Activated T-cell treated with anti-CD3 and anti-CD28 coated beads for 24 hours (primary cell): ENCODE measurements around the gene RNF187.

ENCODE experiments used
- DNase-seq: peaks from one replicate; pipeline ENCODE4 v3.0.0-alpha.2; 2020; ENCODE audit warnings: low read depth

RNF187 gene

DNA sequence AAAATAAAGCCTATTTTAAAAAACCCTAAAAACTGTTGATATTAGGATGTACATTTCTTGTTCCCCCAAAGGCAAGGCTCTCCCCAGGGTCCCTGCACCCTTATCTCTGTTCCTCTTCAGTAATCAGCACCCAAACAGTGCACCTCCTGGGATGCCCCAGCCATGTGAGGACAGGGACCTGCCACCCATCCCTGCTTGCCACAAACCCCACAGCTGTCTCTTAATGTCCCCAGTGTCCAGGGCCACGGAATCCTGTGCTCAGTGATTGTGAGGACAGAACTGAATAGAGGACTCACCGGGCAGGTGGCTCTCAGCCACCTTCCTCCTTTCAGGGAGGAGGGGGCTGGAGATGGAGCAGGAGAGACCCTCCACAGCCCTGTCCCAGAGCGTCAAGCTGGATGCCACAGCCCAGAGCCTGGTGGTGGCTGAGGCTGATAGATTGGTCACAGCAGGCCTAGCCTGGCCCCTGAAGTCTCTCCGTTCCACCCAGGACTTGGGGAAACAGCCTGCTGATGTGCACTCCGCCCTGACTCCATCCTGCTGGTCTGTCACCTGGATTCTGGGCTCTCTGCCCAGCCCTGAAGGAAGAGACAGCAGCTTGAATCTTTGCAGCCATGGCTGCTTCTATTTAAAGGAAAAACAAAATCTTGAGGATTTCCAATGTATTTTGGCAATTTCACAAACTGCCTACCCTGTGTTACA lies 23.1 kb downstream of the RNF187 start:
- DNase-seq = no peak

GRCh38 chr1:228510803-228511413 lies 23.7 kb downstream of the RNF187 start:
- DNase-seq = no peak

- no peak for DNase-seq
Observed at GRCh38 chr1:228511546-228512445, 24.6 kb downstream of the RNF187 start.

DNA sequence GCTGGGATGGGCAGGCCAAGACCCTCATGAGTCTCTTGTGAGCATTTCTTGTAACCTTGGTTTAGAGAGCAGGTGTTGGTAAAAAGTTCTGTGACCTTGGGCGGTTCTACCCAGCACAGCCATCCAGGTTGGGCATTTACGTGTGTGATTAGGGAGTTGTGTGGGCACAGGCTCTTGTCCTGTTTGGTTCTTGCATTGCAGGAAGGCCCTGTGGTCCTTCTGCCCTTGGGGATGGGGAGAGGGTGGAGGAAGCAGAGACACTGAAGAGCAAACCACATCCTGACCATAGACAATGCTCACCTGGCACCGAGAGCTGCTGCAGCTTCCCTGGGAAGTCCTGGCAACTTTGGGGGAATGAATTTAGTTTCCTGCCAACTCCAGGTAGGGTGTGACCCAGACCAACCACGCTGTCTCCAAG lies 25.6 kb downstream of the RNF187 start:
- DNase-seq = no peak

GRCh38 chr1:228513236-228513900 lies 26.2 kb downstream of the RNF187 start:
- no peak for DNase-seq

GRCh38 chr1:228514421-228514820 lies 27.2 kb downstream of the RNF187 start:
- DNase-seq = no peak

GRCh38 chr1:228515200-228515834 lies 28.1 kb downstream of the RNF187 start:
- no peak for DNase-seq

GRCh38 chr1:228517655-228518054 lies 30.5 kb downstream of the RNF187 start:
- DNase-seq = no peak

DNA sequence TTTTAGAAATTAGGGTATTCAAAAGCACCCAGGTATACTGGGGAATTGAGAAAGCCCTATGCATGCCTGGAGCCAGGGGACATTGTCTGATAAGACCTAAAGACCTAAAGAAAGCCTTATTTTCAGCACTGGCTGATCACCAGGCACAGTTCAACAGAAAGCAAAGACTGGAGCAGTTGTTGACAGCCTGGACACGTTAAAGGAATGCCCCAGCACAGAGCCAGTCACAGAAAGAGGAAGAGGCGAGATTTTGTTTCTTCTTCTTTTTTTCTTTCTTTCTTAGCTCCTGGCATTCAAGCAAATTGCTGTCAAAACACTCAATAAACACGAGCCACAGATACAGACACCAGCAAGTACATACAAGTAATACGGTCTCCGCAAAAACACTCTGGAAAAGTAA lies 40.4 kb downstream of the RNF187 start:
- no peak for DNase-seq

DNA sequence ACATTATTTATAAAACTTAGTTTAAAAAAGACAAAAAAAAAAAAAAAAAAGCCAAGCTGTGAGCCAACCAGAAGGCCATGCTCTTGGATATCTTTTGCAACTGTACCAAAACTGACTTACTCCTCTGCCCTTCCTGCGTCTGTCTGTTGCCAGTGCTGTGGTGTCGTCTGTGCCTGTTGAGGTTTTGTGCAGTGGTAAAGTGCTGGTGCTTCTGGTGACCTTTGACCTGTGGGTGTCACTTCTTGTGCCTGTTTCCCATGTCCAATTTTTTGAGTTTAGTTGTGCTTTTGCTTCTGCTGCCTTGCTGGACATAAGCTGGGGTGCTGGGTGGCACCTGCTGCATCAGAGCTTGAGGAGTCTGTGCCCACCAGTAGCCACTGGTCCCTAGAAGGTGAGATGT lies 41.4 kb downstream of the RNF187 start:
- DNase-seq = no peak

GRCh38 chr1:228530086-228530758 lies 43.0 kb downstream of the RNF187 start:
- DNase-seq = no peak

DNA sequence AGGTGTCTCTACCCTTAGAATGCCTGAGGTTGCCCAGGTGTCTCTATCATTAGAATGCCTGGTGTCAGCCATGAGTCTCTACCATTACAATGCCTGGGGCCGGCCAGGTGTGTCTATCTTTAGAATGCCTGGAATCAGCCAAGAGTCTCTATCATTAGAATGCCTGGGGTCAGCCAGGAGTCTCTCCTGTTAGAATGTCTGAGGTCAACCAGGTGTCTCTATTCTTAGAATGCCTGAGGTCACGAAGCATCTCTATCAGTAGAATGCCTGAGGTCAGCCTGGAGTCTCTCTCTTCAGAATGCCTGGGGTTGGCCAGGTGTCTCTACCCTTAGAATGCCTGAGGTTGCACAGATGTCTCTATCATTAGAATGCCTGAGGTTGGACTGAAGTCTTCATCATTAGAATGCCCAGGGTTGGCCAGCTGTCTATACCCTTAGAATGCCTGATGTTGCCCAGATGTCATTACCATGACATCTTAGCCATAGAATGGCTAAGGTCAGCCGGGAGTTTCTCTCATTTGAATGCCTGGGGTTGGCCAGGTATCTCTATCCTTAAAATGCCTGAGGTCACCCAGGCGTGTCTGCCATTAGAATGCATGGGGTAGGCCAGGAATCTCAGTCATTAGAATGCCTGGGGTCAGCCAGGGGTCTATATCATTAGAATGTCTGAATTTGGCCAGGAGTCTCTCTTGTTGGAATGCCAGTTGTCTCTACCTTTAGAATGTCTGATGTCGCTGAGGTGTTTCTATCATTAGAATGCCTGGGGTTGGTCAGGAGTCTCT lies 44.0 kb downstream of the RNF187 start:
- DNase-seq = no peak

- DNase-seq = no peak
Observed at GRCh38 chr1:228538831-228539230, 51.6 kb downstream of the RNF187 start.

DNA sequence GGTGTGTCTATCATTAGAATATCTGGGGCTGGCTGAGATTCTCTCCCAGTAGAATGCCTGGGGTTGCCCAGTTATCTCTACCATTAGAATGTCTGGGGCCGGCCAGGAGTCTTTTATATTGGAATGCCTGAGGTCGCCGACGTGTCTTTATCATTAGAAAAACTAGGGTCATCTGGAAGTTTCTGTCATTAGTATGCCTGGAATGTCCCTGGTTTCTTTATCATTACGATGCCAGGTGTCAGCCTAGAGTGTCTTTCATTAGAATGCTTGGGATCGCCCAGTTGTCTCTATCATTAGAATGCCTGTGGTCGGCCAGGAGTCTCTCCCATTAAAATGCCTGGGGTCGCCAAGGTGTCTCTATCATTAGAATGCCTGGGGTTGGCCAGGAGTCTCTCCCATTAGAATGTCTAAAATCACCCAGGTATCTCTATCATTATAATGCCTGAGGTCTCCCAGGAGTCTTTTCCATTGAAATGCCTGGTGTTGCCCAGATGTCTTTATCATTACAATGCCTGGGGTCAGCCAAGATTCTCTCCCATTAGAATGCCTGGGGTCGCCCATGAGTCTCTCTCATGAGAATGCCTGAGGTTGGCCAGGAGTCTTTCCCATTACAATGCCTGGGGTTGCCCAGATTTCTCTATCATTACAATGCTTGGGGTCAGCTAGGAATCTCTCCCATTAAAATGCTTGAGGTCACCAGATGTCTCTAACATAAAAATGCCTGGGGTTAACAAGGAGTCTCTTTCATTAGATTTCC lies 53.2 kb downstream of the RNF187 start:
- DNase-seq = no peak

DNA sequence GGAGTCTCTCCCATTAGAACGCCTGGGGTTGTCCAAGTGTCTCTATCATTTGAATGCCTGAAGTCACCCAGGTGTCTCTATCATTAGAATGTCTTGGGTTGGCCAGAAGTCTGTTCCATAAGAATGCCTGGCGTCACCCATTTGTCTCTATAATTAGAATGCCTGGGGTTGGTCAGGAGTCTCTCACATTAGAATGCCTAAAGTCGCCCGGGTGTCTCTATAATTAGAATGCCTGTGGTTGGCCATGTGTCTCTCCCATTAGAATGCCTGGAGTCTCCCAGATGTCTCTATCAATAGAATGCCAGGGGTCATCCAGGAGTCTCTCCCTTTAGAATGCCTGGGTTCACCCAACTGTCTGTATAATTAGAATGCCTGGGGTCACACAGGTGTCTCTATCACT lies 54.5 kb downstream of the RNF187 start:
- no peak for DNase-seq

- DNase-seq = no peak
Observed at GRCh38 chr1:228542376-228542775, 55.2 kb downstream of the RNF187 start.

- no peak for DNase-seq
Observed at GRCh38 chr1:228542981-228543380, 55.8 kb downstream of the RNF187 start.

DNA sequence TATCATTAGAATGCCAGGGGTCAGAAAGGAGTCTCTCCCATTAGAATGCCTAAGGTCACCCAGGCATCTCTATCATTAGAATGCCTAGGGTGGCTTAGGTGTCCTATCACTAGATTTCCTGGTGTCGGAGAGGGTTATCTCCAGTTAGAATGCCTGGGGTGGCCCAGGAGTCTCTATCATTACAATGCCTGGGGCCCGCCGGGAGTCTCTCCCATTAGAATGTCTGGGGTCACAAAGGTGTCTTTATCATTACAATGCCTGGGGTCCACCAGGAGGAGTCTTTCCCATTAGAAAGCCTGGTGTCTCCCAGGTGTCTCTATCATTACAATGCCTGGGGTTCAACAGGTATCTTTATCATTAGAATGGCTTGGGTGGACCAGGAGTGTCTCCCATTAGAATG lies 56.2 kb downstream of the RNF187 start:
- no peak for DNase-seq

DNA sequence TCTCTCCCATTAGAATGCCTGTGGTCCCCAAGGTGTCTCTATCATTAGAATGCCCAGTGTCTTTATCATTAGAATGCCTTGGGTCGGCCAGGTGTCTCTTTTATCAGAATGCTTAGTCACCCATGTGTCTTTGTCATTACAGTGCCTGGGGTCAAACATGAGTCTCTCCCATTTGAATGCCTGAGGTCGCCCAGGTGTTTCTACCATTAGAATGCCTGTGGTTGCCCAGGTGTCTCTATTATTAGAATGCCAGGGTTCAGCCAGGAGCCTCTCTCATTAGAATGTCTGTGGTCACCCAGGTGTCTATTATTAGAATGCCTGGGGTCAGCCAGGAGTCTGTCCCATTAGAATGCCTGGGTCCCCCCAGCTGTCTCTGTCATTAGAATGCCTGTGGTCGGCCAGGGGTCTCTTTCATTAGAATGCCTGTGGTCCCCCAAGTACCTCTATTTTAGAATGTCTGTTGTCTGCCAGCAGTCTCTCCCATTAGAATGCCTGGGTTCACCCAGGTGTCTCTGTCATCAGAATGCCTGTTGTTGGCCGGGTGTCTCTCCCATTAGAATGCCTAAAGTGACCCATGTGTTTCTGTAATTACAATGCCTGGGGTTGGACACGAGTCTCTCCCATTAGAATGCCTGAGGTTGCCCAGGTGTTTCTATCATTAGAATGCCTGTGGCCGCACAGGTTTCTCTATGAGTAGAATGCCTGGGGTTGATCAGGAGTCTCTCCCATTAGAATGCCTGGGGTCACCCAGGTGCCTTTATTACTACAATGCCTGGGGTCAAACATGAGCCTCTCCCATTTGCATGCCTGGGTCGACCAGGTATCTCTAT lies 57.1 kb downstream of the RNF187 start:
- no peak for DNase-seq
